Left hindlimb (tissue), 1 donor: ENCODE data around the gene SYCE1.

ENCODE experiments used
- DNase-seq: peaks from one replicate; pipeline ENCODE4 v3.0.0-alpha.2; 2018

The SYCE1 gene

DNA sequence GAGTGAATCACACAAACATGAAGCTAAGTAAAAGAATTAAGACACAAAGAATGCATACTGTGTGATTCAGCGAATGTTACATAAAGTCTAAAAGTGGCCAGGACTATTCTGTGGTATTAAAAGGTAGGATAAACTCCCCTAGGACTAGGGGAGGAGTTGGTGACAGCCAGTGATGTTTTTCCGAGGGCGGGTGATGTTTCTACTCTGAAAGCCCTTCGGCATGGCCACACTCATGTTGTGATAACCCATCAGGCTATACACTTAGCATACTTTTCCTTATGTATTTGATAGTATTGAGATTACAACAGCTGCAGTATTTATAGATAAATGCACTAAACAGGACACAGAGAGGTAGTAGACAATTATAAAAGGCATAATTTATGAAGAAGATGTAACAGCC, 54.0 kb downstream of the SYCE1 start:
- no peak for DNase-seq

DNA sequence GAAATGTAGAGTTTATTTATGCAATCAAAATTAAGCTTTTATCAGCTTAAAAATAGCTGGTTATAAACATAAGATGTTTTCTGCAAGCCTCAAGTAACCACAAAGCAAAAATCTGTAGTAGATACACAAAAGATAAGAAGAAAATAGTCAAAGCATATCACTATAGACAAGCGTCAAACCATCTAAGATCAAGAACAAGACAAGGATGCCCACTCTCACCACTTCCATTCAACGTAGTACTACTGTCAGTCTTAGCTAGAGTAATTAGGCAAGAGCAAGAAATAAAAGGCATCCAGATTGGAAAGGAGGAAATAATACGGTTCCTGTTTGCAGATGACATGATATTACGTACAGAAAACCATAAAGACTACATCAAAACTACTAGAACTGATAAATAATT, 55.7 kb downstream of the SYCE1 start:
- DNase-seq, result no peak
